GM10248 (cell line): Measurements from ENCODE around the gene COL10A1.

Experiments used
- CTCF ChIA-PET: fragments of 300-600 bp; sonication (Branson Sonifier 250); formaldehyde crosslinking; extraction: SDS; loops from one replicate; lab custom pipeline; 2021; ENCODE audit warnings: antibody characterized with exemption; lab: Yijun Ruan, JAX
- POLR2A ChIA-PET: fragments of 350-650 bp; sonication (Branson Sonifier 250); formaldehyde crosslinking; extraction: SDS; loops from one replicate; lab custom pipeline; 2020; ENCODE audit warnings: antibody characterized with exemption; lab: Yijun Ruan, JAX
- DNase-seq: peaks from one replicate; pipeline ENCODE4 v3.0.0; 2012; ENCODE audit errors: extremely low spot score
- CTCF ChIP-seq: IDR thresholded peaks from 2 replicates; pipeline ENCODE4 v1.5.1; 2012; ENCODE audit warnings: mild to moderate bottlenecking, low read depth; ENCODE audit errors: extremely low read depth, missing control alignments, control extremely low read depth

COL10A1 gene

DNA sequence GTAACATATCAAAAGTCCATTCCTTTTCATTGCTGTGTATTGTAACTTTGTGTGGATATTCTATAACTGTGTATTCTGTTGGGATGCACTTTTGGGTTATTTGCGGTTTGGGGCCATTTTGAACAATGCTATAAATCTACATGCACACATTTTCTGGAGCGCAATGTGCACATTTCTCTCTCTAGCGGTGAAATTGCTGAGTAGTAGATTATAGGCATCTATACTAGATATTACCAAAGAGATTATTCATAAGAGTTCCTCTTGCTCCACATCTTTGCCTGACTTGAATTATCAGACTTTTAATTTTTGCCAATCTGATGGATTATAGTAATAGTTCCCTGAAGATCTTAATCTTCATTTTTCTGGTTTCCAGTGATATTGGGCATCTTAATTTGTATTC, 47.0 kb downstream of the COL10A1 start:
- TF ChIP-seq CTCF = no peak
- ChIA-PET CTCF (interaction anchor here (1.2 to 3.2 kb wide), 5 partner anchors 7 to 48 kb away, joined by 3 to 14 read pairs (median 5); no protein-coding TSS in a partner anchor), POLR2A (no interaction called here)
- no peak for DNase-seq

DNA sequence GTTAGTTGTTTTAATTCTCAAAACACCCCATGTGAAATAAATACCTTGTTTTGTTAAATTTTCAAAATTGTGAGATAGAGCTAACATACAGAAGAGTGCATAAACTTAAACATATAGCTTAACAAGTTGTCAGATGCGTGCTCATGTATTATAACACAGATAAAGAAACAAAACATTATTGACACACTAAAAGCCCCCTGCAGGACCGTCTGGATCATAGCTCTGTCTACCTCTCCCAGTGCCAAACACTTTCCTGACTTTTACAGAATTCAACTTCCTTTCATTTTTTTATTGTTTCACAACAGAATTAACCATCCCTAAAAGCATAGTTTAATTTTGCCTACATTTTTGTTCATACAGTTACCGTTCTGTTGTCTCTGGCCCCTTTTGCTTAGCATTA, 47.4 kb downstream of the COL10A1 start:
- ChIA-PET CTCF (interaction anchor here (1.2 to 3.2 kb wide), 6 partner anchors 8 to 67 kb away, joined by 3 to 14 read pairs (median 4); no protein-coding TSS in a partner anchor), POLR2A (no interaction called here)
- no peak for TF ChIP-seq CTCF
- DNase-seq = no peak

- TF ChIP-seq CTCF = no peak
- ChIA-PET CTCF (interaction anchor here (1.0 to 1.2 kb wide), 4 partner anchors 10 to 38 kb away, joined by 3 to 4 read pairs (median 3); no protein-coding TSS in a partner anchor), POLR2A (no interaction called here)
- DNase-seq = no peak
These were observed 51.1 kb downstream of the COL10A1 start for GRCh38 chr6:116074732-116075390.

GRCh38 chr6:116073765-116074440, 52.0 kb downstream of the COL10A1 start:
- no peak for DNase-seq
- CTCF ChIA-PET = interaction anchor here (0.9 to 1.5 kb wide), 7 partner anchors 9 to 63 kb away, joined by 3 to 4 read pairs (median 3); no protein-coding TSS in a partner anchor

DNA sequence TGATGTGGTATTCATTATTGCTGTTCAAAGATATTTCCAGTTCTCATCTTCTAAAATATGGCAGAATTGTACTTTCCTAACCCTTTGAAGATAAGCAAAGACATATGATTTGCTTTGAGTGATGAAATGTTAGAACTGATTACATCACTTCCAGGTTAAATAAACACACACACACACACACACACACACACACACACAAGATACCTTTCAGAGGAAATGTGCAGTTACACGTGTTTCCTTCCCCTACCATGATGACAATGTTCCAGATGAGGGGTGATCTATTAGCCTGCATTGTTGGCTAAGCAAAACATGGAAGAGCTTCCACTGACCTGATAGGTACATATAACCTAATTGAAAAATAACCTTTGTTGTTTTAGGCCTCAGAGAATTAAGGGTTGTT, 53.6 kb downstream of the COL10A1 start:
- no peak for DNase-seq
- TF ChIP-seq CTCF = no peak
- ChIA-PET POLR2A (no interaction called here), CTCF (interaction anchor here (1.0 to 1.5 kb wide), 2 partner anchors 12 to 14 kb away, joined by 3 to 4 read pairs; partner anchors contain the start of gene FRK)

More at GRCh38 chr6:116073765-116074440, 52.0 kb downstream of the COL10A1 start:
- POLR2A ChIA-PET = no interaction called here
- TF ChIP-seq CTCF = no peak

DNA sequence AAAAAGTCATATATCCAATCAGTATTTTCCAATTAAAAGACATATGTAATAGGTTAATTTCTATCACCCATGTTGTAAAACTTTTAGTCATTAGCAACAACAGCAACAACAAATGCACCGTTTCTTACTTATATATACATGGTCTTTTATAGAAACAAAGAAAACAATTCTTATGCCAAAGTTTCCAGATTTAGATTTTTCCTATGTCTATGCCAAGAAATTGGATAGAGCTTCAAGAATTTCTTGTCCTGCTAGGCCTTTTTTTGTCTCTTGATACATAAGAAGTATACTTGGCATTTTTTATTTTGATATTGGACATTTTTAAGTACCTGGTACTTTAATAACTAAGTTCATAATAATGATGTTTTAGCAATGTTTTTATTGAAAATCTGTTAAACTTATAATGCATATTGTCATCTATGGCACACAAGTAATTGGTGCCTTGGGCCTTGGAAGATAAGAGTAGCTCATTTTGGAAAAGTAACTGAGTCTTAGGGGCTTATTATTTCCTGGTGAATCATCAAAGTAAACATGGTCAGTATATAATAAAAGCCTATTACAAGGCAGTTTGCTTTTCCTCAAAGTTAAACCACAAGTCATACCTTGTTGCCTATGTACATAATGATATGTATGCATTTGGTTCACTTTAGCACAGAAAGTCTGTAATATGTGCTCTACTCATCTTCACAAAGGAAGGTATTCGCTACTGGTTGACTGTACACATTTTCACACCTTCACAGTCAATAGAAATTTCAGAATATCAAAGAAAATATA, 55.1 kb downstream of the COL10A1 start:
- DNase-seq = no peak
- no peak for TF ChIP-seq CTCF
- POLR2A ChIA-PET = no interaction called here
- CTCF ChIA-PET = interaction anchor here (0.8 kb wide), 1 partner anchor 17 kb away, joined by 3 read pairs; no protein-coding TSS in a partner anchor
